NT2/D1 (cell line): ENCODE measurements around the gene WNT5B.
A peak's percentile ranks its signal among the peaks of the same experiment; 100 is the strongest.
"Not testable (repeated sequence)": the region's sequence is repeated elsewhere in the genome, so short reads cannot be mapped to it uniquely, and the experiment has no call there.

Source experiments
- DNase-seq: peaks from one replicate; pipeline ENCODE4 v3.0.0-alpha.2; 2011; ENCODE audit warnings: low read depth, low spot score
- H3K27me3 ChIP-seq: 2 replicates; pipeline ENCODE4 v1.6.0; 2011; ENCODE audit warnings: mild to moderate bottlenecking; ENCODE audit not compliant: insufficient read length, insufficient read depth
- H3K36me3 ChIP-seq: 2 replicates; pipeline ENCODE4 v1.6.1; 2011; ENCODE audit warnings: mild to moderate bottlenecking, low read length, mixed read lengths; ENCODE audit not compliant: insufficient read depth, insufficient read length
- H3K4me1 ChIP-seq: 2 replicates; pipeline ENCODE4 v1.5.1; 2011; ENCODE audit not compliant: insufficient read depth, insufficient read length
- H3K4me3 ChIP-seq: 2 replicates; pipeline ENCODE4 v1.5.1; 2011; ENCODE audit warnings: low read depth; ENCODE audit not compliant: insufficient read length
- H3K9ac ChIP-seq: 2 replicates; pipeline ENCODE4 v1.6.0; 2011; ENCODE audit warnings: low read depth; ENCODE audit not compliant: insufficient read length
- H3K9me3 ChIP-seq: 2 replicates; pipeline ENCODE4 v1.5.1; 2011; ENCODE audit warnings: mild to moderate bottlenecking, low read length; ENCODE audit not compliant: insufficient read depth
- SUZ12 ChIP-seq: IDR thresholded peaks from 2 replicates; pipeline ENCODE4 v1.6.1; 2011; ENCODE audit not compliant: insufficient read length, insufficient read depth; ENCODE audit errors: extremely low read depth
- YY1 ChIP-seq: IDR thresholded peaks from 2 replicates; pipeline ENCODE4 v1.6.1; 2011; ENCODE audit not compliant: insufficient read length, insufficient read depth
- ZNF274 ChIP-seq: IDR thresholded peaks from 2 replicates; pipeline ENCODE4 v1.6.1; 2011; ENCODE audit warnings: mild to moderate bottlenecking, low read depth, low read length

Gene WNT5B

DNA sequence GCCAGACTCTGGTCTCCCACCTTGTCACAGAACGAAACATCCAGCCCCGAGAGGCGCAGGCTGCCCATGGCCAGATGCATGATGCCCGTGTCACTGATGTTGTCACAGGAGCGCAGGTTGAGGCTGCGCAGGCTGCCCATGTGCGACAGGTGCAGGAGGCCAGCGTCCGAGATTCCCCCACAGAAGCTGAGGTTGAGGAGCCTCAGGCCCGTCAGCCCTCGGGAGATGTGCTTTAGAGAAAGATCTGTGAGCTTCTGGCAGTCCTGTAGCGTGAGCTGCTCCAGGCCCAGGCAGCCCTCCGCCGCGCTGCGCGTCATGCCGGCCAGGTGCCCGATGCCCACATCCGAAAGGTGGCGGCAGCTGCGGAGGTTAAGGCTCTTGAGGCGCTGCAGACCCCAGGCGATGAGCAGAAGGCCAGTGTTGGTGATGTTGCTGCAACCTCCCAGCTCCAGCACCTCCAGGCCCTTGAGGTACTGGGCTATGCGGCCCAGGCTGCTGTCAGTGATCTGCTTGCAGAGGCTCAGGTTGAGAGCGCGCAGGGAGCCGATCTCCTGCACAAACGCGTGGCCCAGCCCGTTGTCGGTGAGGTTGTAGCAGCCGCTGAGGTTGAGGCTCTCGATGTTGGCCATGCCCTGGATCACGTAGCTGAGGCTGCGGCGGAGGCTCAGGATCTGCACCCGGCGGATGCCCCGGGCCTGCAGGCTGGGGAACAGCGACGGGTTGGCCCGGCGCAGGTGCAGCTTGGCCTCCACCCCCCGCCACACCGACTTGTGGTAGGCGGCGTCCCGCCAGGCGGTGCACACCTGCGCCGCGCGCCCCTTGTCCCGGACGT lies 35.6 kb upstream of the WNT5B start:
- Histone ChIP-seq H3K4me1 (peaks cover 21% of the 10 kb centered on the region), H3K36me3 (peaks cover 13% of the 10 kb centered on the region), H3K27me3 (peaks cover 12% of the 10 kb centered on the region), H3K4me3 (peak overlapping the region; percentile 83), H3K9ac (peak overlapping the region; percentile 83), H3K9me3 (no peaks in the 10 kb centered on the region)
- TF ChIP-seq YY1 (no peak), ZNF274 (no peak), SUZ12 (no peak)
- DNase-seq: no peak

DNA sequence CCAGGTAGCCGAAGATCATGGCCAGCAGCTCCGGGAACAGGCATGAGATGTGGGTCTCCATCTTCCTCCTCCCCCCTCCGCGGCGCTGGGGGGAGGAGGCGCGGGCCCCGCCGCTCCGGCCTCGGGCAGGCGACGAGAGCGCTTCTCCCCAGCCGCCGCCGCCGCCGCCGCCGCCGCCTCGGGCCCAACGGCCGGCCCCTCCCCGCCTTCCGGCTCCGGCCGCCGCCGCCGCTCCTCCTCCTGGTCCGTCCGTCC lies 35.1 kb upstream of the WNT5B start:
- H3K36me3 ChIP-seq: peaks cover 11% of the 10 kb centered on the region
- H3K27me3 ChIP-seq: peaks cover 12% of the 10 kb centered on the region
- no peak for TF ChIP-seq SUZ12
- no peak for TF ChIP-seq YY1
- H3K9ac ChIP-seq: peak overlapping the region; percentile 87
- peak overlapping the region; percentile 83 for H3K4me3 ChIP-seq
- no peak for DNase-seq
- H3K4me1 ChIP-seq: peaks cover 21% of the 10 kb centered on the region
- H3K9me3 ChIP-seq: no peaks in the 10 kb centered on the region

- H3K9ac ChIP-seq: peak within 1 kb of the TSS; percentile 87
- H3K9me3 ChIP-seq: no peaks in the 10 kb centered on the region
- peaks cover 11% of the 10 kb centered on the region for H3K36me3 ChIP-seq
- peaks cover 20% of the 10 kb centered on the region for H3K4me1 ChIP-seq
- peaks cover 12% of the 10 kb centered on the region for H3K27me3 ChIP-seq
- no peak for TF ChIP-seq SUZ12
- TF ChIP-seq YY1: no peak
- TF ChIP-seq ZNF274: no peak
- peak; percentile 99 for DNase-seq
- H3K4me3 ChIP-seq: peak within 1 kb of the TSS; percentile 83
Observed at GRCh38 chr12:1594261-1595025, 34.6 kb upstream of the WNT5B start, which contains the start of gene FBXL14. TSS of gene FBXL14 (minus strand) at chr12:1594581. CDS start at chr12:1594066, 515 bp downstream.

GRCh38 chr12:1595026-1595561 lies 33.9 kb upstream of the WNT5B start:
- H3K9me3 ChIP-seq: no peaks in the 10 kb centered on the region
- H3K36me3 ChIP-seq: peaks cover 11% of the 10 kb centered on the region
- H3K9ac ChIP-seq: peak overlapping the region; percentile 87
- peaks cover 16% of the 10 kb centered on the region for H3K4me1 ChIP-seq
- no peak for DNase-seq
- peaks cover 12% of the 10 kb centered on the region for H3K27me3 ChIP-seq
- TF ChIP-seq YY1 (no peak), SUZ12 (no peak), ZNF274 (no peak)
- H3K4me3 ChIP-seq: peak overlapping the region; percentile 83

DNA sequence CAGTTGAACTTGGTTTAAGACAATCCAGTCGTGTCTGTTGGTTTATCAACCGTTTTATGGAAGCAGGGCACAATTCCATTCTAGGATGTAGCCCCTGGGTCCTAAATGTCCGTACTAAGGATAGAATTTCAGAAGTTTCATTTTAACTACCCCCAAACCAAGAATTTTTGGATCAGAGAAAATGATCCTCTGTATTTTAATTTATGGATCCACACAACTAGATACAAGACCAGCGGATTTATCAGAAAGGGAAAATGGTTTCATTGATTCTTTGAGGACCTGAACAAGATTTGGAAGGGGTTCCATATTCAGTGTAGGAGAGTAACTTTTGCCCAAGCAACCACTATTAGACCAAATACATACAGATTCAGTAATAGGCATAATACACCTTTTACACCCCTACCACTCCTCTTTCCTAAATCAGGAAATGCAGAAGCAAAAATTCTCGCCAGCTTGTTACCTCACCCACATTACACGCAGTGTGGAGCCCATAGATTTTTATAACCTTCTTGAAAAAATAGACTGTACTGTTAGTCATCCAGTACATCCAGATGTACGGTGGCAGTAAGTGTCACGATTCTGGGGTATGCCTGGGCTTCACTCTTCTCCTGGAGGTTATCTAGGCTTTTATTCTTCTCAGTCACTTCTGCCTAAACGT lies 33.2 kb upstream of the WNT5B start:
- Histone ChIP-seq H3K4me3 (no peak overlapping the region), H3K27me3 (peaks cover 12% of the 10 kb centered on the region), H3K36me3 (peaks cover 11% of the 10 kb centered on the region), H3K9me3 (no peaks in the 10 kb centered on the region), H3K9ac (no peak overlapping the region), H3K4me1 (peaks cover 16% of the 10 kb centered on the region)
- DNase-seq: no peak
- TF ChIP-seq SUZ12 (no peak), YY1 (no peak), ZNF274 (no peak)

GRCh38 chr12:1598757-1599156 lies 30.3 kb upstream of the WNT5B start:
- no peak overlapping the region for H3K9ac ChIP-seq
- H3K9me3 ChIP-seq: no peaks in the 10 kb centered on the region
- TF ChIP-seq YY1 (no peak), SUZ12 (no peak), ZNF274 (no peak)
- no peak for DNase-seq
- peaks cover 12% of the 10 kb centered on the region for H3K27me3 ChIP-seq
- no peak overlapping the region for H3K4me3 ChIP-seq
- H3K4me1 ChIP-seq: peaks cover 4% of the 10 kb centered on the region
- H3K36me3 ChIP-seq: no peaks in the 10 kb centered on the region

DNA sequence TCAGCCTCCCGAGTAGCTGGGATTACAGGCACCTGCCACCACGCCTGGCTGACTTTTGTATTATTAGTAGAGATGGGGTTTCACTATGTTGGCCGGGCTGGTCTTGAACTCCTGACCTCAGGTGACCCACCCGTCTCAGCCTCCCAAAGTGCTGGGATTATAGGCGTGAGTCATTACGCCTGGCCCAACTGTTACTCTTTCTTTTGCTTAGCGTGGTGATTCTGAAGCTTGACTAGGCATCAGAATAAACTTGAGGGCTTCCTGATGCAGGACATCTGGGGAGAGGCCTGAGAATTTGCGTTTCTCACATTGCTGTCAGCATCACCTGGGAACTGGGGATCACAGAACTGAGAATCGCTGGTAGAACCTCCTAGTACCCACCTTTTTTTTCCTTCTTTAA lies 26.3 kb upstream of the WNT5B start:
- not testable (repeated sequence) for H3K9me3 ChIP-seq, H3K9ac ChIP-seq, H3K4me1 ChIP-seq, H3K27me3 ChIP-seq, H3K4me3 ChIP-seq, DNase-seq, H3K36me3 ChIP-seq
